SK-N-SH treated with all-trans-retinoic acid at 6 μM for 48 hours (cell line): Measurements from ENCODE around the gene ADAMTS17.

Experiments used
- ATAC-seq: fragments of 200-7000 bp; cut with Tn5 transposase; 3 replicates; pipeline ENCODE4 v1.9.1; 2020; ENCODE audit warnings: mild to moderate bottlenecking, moderate library complexity
- ARNTL ChIP-seq: fragments of 450-650 bp; formaldehyde crosslinking; IDR thresholded peaks from 2 replicates; pipeline ENCODE4 v1.5.0; 2020; ENCODE audit warnings: low read depth, mild to moderate bottlenecking, moderate library complexity, borderline replicate concordance
- BACH2 ChIP-seq: fragments of 250-450 bp; sonication (Bioruptor Pico); IDR thresholded peaks from 2 replicates; pipeline ENCODE4 v1.9.0; 2021; ENCODE audit warnings: mild to moderate bottlenecking, borderline replicate concordance
- CREB5 ChIP-seq: fragments of 250-450 bp; sonication (Bioruptor Pico); IDR thresholded peaks from 2 replicates; pipeline ENCODE4 v1.5.1; 2020; ENCODE audit warnings: low read depth, mild to moderate bottlenecking, moderate library complexity
- CSDC2 ChIP-seq: fragments of 250-450 bp; sonication (Bioruptor Pico); IDR thresholded peaks from 2 replicates; pipeline ENCODE4 v1.5.0; 2020; ENCODE audit warnings: mild to moderate bottlenecking, moderate library complexity
- ESRRG ChIP-seq: fragments of 250-450 bp; sonication (Bioruptor Pico); IDR thresholded peaks from 2 replicates; pipeline ENCODE4 v1.6.1; 2021; ENCODE audit warnings: mild to moderate bottlenecking
- GLIS3 ChIP-seq: fragments of 250-450 bp; sonication (Bioruptor Pico); IDR thresholded peaks from 2 replicates; pipeline ENCODE4 v1.5.0; 2020; ENCODE audit warnings: mild to moderate bottlenecking, moderate library complexity
- ISL1 ChIP-seq: fragments of 250-450 bp; sonication (Bioruptor Pico); IDR thresholded peaks from 2 replicates; pipeline ENCODE4 v2.1.2; 2022; ENCODE audit warnings: mild to moderate bottlenecking, moderate library complexity
- OSR1 ChIP-seq: fragments of 250-450 bp; sonication (Bioruptor Pico); IDR thresholded peaks from 2 replicates; pipeline ENCODE4 v1.8.0; 2022; ENCODE audit warnings: moderate library complexity, mild to moderate bottlenecking, inconsistent platforms
- PPARA ChIP-seq: fragments of 250-450 bp; sonication (Bioruptor Pico); IDR thresholded peaks from 2 replicates; pipeline ENCODE4 v1.5.0; 2020; ENCODE audit warnings: mild to moderate bottlenecking, borderline replicate concordance
- SNAI2 ChIP-seq: fragments of 250-450 bp; sonication (Bioruptor Pico); IDR thresholded peaks from 2 replicates; pipeline ENCODE4 v1.5.0; 2020; ENCODE audit warnings: mild to moderate bottlenecking, moderate library complexity
- TCF4 ChIP-seq: fragments of 250-450 bp; sonication (Bioruptor Pico); IDR thresholded peaks from 2 replicates; pipeline ENCODE4 v1.8.0; 2021; ENCODE audit warnings: mild to moderate bottlenecking, moderate library complexity, borderline replicate concordance
- TOX ChIP-seq: fragments of 250-450 bp; sonication (Bioruptor Pico); IDR thresholded peaks from 2 replicates; pipeline ENCODE4 v1.8.0; 2021; ENCODE audit warnings: mild to moderate bottlenecking, moderate library complexity, borderline replicate concordance
- TSHZ2 ChIP-seq: fragments of 250-450 bp; sonication (Bioruptor Pico); IDR thresholded peaks from 2 replicates; pipeline ENCODE4 v1.5.0; 2020; ENCODE audit warnings: mild to moderate bottlenecking, moderate library complexity
- ZC3H10 ChIP-seq: fragments of 250-450 bp; sonication (Bioruptor Pico); IDR thresholded peaks from 2 replicates; pipeline ENCODE4 v1.5.1; 2021; ENCODE audit warnings: mild to moderate bottlenecking, moderate library complexity
- ZFP3 ChIP-seq: fragments of 250-450 bp; sonication (Bioruptor Pico); IDR thresholded peaks from 2 replicates; pipeline ENCODE4 v1.5.0; 2020; ENCODE audit warnings: mild to moderate bottlenecking, moderate library complexity
- ZFP30 ChIP-seq: fragments of 450-650 bp; formaldehyde crosslinking; IDR thresholded peaks from 2 replicates; pipeline ENCODE4 v1.5.0; 2022; ENCODE audit warnings: mild to moderate bottlenecking, moderate library complexity
- ZNF565 ChIP-seq: fragments of 450-650 bp; formaldehyde crosslinking; conservative IDR thresholded peaks from 2 replicates; pipeline ENCODE4 v1.5.0; 2020; ENCODE audit warnings: low read depth, mild to moderate bottlenecking, moderate library complexity
- ZNF70 ChIP-seq: fragments of 450-650 bp; formaldehyde crosslinking; IDR thresholded peaks from 2 replicates; pipeline ENCODE4 v1.5.0; 2020; ENCODE audit warnings: mild to moderate bottlenecking, moderate library complexity
- TF ChIP-seq, protein P1 (sequence below): fragments of 250-450 bp; sonication (Bioruptor Pico); IDR thresholded peaks from 2 replicates; pipeline ENCODE4 v1.8.0; 2020; ENCODE audit warnings: mild to moderate bottlenecking, moderate library complexity, borderline replicate concordance
- TF ChIP-seq, protein P2 (sequence below): fragments of 250-450 bp; sonication (Bioruptor Pico); IDR thresholded peaks from 2 replicates; pipeline ENCODE4 v1.8.0; 2021; ENCODE audit warnings: low read depth, mild to moderate bottlenecking, moderate library complexity, borderline replicate concordance

Gene ADAMTS17

DNA sequence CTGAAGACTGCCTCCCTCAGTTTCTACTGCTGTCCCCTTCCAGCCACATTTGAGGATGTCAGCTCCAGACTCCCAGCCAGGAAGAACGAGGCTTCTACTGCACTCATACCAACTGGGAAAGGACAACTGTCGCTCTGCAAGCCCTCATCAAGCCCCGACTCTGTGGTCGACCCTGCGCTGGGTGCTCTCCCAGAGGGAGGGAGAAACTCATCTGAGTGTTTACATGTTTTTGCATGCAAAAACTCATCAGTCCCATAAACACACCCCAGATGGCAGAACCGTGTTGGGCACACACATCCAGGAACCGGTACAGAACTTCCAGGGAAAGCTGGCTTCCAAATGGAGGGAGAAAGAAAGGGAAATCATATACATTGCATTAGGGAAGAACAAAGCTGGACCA, 43.5 kb downstream of the ADAMTS17 start (continued):
- no peak for TF ChIP-seq ZFP30
- TF ChIP-seq ZNF70 (CRISPR knock-in tag) = no peak
- TF ChIP-seq ZC3H10 (CRISPR knock-in tag) = no peak

DNA sequence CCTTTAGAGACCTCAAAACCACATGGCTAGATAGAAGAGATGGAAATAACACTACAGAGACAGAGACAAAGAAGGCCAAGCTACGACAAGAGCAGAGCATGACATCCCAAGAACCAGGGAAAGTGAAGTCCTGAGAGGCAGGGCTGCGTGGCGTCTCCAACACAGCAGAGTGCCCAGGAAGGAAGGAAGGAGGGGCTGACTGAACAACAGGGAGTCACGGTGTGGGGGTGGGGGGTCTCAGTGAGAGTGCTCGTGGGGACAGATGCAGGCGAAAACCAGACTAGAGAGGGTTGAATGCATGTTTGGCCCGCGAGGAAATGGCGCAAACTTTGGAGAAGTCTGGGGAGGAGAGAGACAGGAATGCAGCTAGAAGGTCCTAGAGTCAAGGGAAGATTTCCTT, 44.0 kb downstream of the ADAMTS17 start:
- TF ChIP-seq ESRRG (no peak), CSDC2 (no peak), TOX (CRISPR knock-in tag) (no peak), OSR1 (CRISPR knock-in tag) (no peak), ZFP30 (no peak), ZNF70 (CRISPR knock-in tag) (no peak)
- TF ChIP-seq, protein P1, sequence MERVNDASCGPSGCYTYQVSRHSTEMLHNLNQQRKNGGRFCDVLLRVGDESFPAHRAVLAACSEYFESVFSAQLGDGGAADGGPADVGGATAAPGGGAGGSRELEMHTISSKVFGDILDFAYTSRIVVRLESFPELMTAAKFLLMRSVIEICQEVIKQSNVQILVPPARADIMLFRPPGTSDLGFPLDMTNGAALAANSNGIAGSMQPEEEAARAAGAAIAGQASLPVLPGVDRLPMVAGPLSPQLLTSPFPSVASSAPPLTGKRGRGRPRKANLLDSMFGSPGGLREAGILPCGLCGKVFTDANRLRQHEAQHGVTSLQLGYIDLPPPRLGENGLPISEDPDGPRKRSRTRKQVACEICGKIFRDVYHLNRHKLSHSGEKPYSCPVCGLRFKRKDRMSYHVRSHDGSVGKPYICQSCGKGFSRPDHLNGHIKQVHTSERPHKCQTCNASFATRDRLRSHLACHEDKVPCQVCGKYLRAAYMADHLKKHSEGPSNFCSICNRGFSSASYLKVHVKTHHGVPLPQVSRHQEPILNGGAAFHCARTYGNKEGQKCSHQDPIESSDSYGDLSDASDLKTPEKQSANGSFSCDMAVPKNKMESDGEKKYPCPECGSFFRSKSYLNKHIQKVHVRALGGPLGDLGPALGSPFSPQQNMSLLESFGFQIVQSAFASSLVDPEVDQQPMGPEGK (CRISPR knock-in tag) = no peak
- ATAC-seq = no peak

DNA sequence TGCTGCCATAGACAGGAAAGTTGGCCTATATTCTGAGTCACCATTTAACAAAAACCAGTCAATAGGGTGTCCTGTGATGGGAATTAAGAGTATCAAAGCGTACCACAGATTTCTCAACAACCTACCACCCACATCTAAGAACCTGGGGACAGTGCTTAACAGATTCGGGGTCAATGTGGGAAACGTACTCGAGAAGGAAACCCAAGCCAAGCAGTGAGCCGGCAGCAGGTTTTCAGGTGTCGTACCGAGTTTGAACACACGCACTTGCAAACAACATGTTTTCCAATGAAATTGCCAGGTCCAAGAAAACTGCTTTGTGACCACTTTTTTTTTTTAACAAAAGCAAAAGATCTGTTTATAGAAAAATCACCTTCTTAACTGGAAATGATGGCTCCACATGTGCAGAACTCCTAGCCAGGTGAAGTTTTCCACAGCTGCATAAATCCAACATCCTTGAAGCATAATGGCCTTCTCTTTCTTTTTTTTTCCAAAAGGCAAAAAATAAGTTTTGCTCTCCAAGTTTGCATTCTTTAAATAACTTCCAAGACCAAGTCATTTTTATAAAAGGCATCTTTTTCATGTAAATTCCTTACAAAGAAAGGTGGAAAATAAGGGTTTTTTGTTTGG, 45.7 kb downstream of the ADAMTS17 start:
- TF ChIP-seq ZNF70 (CRISPR knock-in tag) (no peak), ISL1 (CRISPR knock-in tag) (no peak), ARNTL (CRISPR knock-in tag) (no peak), CREB5 (no peak), PPARA (CRISPR knock-in tag) (no peak), ZNF565 (CRISPR knock-in tag) (no peak), SNAI2 (no peak)
- TF ChIP-seq, protein P1 (CRISPR knock-in tag) = no peak
- no peak for ATAC-seq

GRCh38 chr15:100292010-100292409, 49.8 kb downstream of the ADAMTS17 start:
- no peak for TF ChIP-seq TCF4 (CRISPR knock-in tag)
- no peak for TF ChIP-seq ZC3H10 (CRISPR knock-in tag)
- TF ChIP-seq TSHZ2 (CRISPR knock-in tag) = no peak
- TF ChIP-seq, protein P2, sequence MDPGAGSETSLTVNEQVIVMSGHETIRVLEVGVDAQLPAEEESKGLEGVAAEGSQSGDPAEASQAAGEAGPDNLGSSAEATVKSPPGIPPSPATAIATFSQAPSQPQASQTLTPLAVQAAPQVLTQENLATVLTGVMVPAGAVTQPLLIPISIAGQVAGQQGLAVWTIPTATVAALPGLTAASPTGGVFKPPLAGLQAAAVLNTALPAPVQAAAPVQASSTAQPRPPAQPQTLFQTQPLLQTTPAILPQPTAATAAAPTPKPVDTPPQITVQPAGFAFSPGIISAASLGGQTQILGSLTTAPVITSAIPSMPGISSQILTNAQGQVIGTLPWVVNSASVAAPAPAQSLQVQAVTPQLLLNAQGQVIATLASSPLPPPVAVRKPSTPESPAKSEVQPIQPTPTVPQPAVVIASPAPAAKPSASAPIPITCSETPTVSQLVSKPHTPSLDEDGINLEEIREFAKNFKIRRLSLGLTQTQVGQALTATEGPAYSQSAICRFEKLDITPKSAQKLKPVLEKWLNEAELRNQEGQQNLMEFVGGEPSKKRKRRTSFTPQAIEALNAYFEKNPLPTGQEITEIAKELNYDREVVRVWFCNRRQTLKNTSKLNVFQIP (CRISPR knock-in tag) = no peak
- TF ChIP-seq ZFP30 = no peak
- no peak for TF ChIP-seq PPARA (CRISPR knock-in tag)
- TF ChIP-seq BACH2 (CRISPR knock-in tag) = no peak
- TF ChIP-seq ESRRG = no peak
- TF ChIP-seq ZFP3 (CRISPR knock-in tag) = no peak
- TF ChIP-seq ARNTL (CRISPR knock-in tag) = no peak
- TF ChIP-seq CSDC2 = no peak
- no peak for TF ChIP-seq GLIS3 (CRISPR knock-in tag)
- no peak for TF ChIP-seq SNAI2
- TF ChIP-seq OSR1 (CRISPR knock-in tag) = no peak
- ATAC-seq = no peak
